Measurements from ENCODE around the gene HECW1. TPM values are rescaled to one million over a fixed set of nuclear protein-coding genes. Genes with fewer than 3 reads are reported as not detected.
"Not testable (repeated sequence)": the region's sequence is repeated elsewhere in the genome, so short reads cannot be mapped to it uniquely, and the experiment has no call there.

The HECW1 gene
- total and polyA plus RNA-seq, 4 donors, result 0.77 to 1.9 (median 1.0) TPM; not detected in 1

- no peaks in the 10 kb centered on the region for H3K9me3 ChIP-seq (ENCODE audit: control insufficient read depth, low read length)
- intact Hi-C loops (cut with DNase I), result no loop called here
- ATAC-seq (ENCODE audit: low FRiP score) (no peak), DNase-seq (no peak)
- no peaks in the 10 kb centered on the region for H3K27me3 ChIP-seq (ENCODE audit: control insufficient read depth in 1 of 2, insufficient read depth in 2 of 2, low read length in 1 of 2)
- H3K4me3 ChIP-seq (ENCODE audit: low read length in 2 of 2), result no peak overlapping the region
- 85 to 92% methylated on average over 2 of the region's 2 CpGs for WGBS, 2 donors
- H3K36me3 ChIP-seq (ENCODE audit: control insufficient read depth in 1 of 2, insufficient read depth in 2 of 2, low read length in 1 of 2), result no peaks in the 10 kb centered on the region
- no peak overlapping the region for H3K27ac ChIP-seq (ENCODE audit: low read depth in 1 of 2, low read length in 2 of 2)
- no peaks in the 10 kb centered on the region for H3K4me1 ChIP-seq (ENCODE audit: control insufficient read depth in 1 of 2, insufficient read depth in 2 of 2, low read length in 2 of 2)
Observed at GRCh38 chr7:43136064-43136463, 23.6 kb downstream of the HECW1 start.

DNA sequence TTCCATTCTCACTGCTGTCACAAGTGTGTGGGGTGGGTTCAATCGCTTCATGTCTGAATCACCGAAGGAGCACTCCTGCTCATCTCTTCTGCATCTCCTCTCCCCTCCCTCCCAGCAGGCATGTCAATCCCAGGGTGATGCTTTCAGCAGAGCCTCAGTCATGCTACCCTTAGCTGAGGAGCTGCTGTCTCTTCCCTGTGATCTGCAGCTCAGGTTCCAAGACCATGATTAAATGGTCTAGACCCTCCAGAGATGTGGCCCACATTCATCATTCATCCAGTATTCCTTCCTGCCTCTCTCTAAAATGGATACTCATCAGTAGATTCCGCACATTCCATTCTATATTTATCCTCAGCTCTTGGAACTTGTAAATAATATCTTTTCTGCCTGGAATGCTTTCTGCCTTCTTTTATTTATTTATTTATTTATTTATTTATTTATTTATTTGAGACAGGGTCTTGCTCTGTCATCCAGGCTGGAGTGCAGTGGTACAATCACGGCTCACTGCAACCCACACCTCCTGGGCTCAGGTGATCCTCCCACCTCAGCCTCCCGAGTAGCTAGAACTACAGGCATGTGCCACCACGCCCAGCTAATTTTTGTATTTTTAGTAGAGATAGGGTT is 24.8 kb downstream of the HECW1 start:
- 80 to 84% methylated on average over 6 of the region's 6 CpGs for WGBS, 2 donors
- H3K4me3 ChIP-seq (ENCODE audit: low read length in 2 of 2); H3K4me1 ChIP-seq (ENCODE audit: control insufficient read depth in 1 of 2, insufficient read depth in 2 of 2, low read length in 2 of 2); H3K27ac ChIP-seq (ENCODE audit: low read depth in 1 of 2, low read length in 2 of 2); H3K27me3 ChIP-seq (ENCODE audit: control insufficient read depth in 1 of 2, insufficient read depth in 2 of 2, low read length in 1 of 2); ATAC-seq (ENCODE audit: low FRiP score); DNase-seq; intact Hi-C loops (cut with DNase I); H3K9me3 ChIP-seq (ENCODE audit: control insufficient read depth, low read length); H3K36me3 ChIP-seq (ENCODE audit: control insufficient read depth in 1 of 2, insufficient read depth in 2 of 2, low read length in 1 of 2): not testable (repeated sequence)

DNA sequence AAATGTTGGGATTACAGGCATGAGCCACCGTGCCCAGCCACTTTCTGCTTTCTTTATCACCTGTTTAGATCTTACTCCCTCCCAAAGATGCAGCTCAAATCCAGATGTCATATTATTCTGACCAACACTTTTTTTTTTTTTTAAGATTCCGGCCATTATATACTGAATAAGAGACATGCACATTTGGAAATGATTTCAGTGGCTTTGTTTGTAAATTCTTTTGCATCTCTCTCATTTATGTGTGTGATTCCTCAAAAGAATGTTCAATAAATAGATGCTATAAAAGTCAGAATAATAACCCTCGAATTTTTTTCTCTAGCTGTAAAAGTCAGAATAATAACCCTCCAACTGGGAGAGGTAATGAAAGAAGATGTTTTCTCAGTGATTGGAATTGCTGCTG is 25.4 kb downstream of the HECW1 start:
- 71 to 80% methylated on average over 3 of the region's 3 CpGs for WGBS, 2 donors
- DNase-seq, result no peak

GRCh38 chr7:43138710-43139109 is 26.3 kb downstream of the HECW1 start:
- no peaks in the 10 kb centered on the region for H3K9me3 ChIP-seq (ENCODE audit: control insufficient read depth, low read length)
- DNase-seq (no peak), ATAC-seq (ENCODE audit: low FRiP score) (no peak)
- H3K27ac ChIP-seq (ENCODE audit: low read depth in 1 of 2, low read length in 2 of 2), result no peak overlapping the region
- no peaks in the 10 kb centered on the region for H3K4me1 ChIP-seq (ENCODE audit: control insufficient read depth in 1 of 2, insufficient read depth in 2 of 2, low read length in 2 of 2)
- H3K4me3 ChIP-seq (ENCODE audit: low read length in 2 of 2), result no peak overlapping the region
- no peaks in the 10 kb centered on the region for H3K36me3 ChIP-seq (ENCODE audit: control insufficient read depth in 1 of 2, insufficient read depth in 2 of 2, low read length in 1 of 2)
- no peaks in the 10 kb centered on the region for H3K27me3 ChIP-seq (ENCODE audit: control insufficient read depth in 1 of 2, insufficient read depth in 2 of 2, low read length in 1 of 2)
- WGBS, 2 donors, result 78 to 79% methylated on average over 4 of the region's 4 CpGs
- intact Hi-C loops (cut with DNase I), result no loop called here

More for the DNA sequence above, 25.4 kb downstream of the HECW1 start:
- Histone ChIP-seq H3K4me3 (ENCODE audit: low read length in 2 of 2) (no peak overlapping the region), H3K27me3 (ENCODE audit: control insufficient read depth in 1 of 2, insufficient read depth in 2 of 2, low read length in 1 of 2) (no peaks in the 10 kb centered on the region), H3K9me3 (ENCODE audit: control insufficient read depth, low read length) (no peaks in the 10 kb centered on the region), H3K27ac (ENCODE audit: low read depth in 1 of 2, low read length in 2 of 2) (no peak overlapping the region), H3K4me1 (ENCODE audit: control insufficient read depth in 1 of 2, insufficient read depth in 2 of 2, low read length in 2 of 2) (no peaks in the 10 kb centered on the region), H3K36me3 (ENCODE audit: control insufficient read depth in 1 of 2, insufficient read depth in 2 of 2, low read length in 1 of 2) (no peaks in the 10 kb centered on the region)
- ATAC-seq (ENCODE audit: low FRiP score), result no peak
- intact Hi-C loops (cut with DNase I), result no loop called here

- DNase-seq, result no peak
- no peaks in the 10 kb centered on the region for H3K4me1 ChIP-seq (ENCODE audit: control insufficient read depth in 1 of 2, insufficient read depth in 2 of 2, low read length in 2 of 2)
- WGBS, 2 donors, result 81 to 88% methylated on average over 2 of the region's 2 CpGs
- H3K27ac ChIP-seq (ENCODE audit: low read depth in 1 of 2, low read length in 2 of 2), result no peak overlapping the region
- no peak for ATAC-seq (ENCODE audit: low FRiP score)
- no peaks in the 10 kb centered on the region for H3K36me3 ChIP-seq (ENCODE audit: control insufficient read depth in 1 of 2, insufficient read depth in 2 of 2, low read length in 1 of 2)
- H3K27me3 ChIP-seq (ENCODE audit: control insufficient read depth in 1 of 2, insufficient read depth in 2 of 2, low read length in 1 of 2), result no peaks in the 10 kb centered on the region
- no peaks in the 10 kb centered on the region for H3K9me3 ChIP-seq (ENCODE audit: control insufficient read depth, low read length)
- intact Hi-C loops (cut with DNase I), result no loop called here
- no peak overlapping the region for H3K4me3 ChIP-seq (ENCODE audit: low read length in 2 of 2)
Observed at GRCh38 chr7:43139137-43139536, 26.7 kb downstream of the HECW1 start.

DNA sequence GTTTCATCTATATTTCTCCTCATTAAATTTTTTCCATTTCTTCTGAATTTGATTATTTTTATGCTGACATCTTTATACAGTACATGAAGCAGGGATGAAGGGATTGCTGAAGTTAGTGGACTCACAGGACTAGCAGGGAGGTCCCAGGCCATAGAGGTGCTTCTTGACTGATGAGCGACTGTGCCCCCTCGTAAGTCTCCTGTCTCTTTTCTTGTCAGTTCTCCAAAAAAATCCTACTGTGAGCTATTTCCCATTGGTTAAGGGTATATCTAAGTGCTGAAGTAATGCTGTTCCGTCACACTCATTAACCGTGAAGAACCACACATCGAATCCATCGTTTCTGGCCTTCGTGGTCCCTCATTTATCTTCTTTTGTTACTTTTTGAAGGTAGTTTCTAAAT is 27.7 kb downstream of the HECW1 start:
- no peaks in the 10 kb centered on the region for H3K9me3 ChIP-seq (ENCODE audit: control insufficient read depth, low read length)
- H3K27ac ChIP-seq (ENCODE audit: low read depth in 1 of 2, low read length in 2 of 2), result no peak overlapping the region
- H3K4me1 ChIP-seq (ENCODE audit: control insufficient read depth in 1 of 2, insufficient read depth in 2 of 2, low read length in 2 of 2), result no peaks in the 10 kb centered on the region
- H3K4me3 ChIP-seq (ENCODE audit: low read length in 2 of 2), result no peak overlapping the region
- ATAC-seq (ENCODE audit: low FRiP score) (no peak), DNase-seq (no peak)
- 89 to 93% methylated on average over 7 of the region's 7 CpGs for WGBS, 2 donors
- intact Hi-C loops (cut with DNase I), result no loop called here
- no peaks in the 10 kb centered on the region for H3K36me3 ChIP-seq (ENCODE audit: control insufficient read depth in 1 of 2, insufficient read depth in 2 of 2, low read length in 1 of 2)
- no peaks in the 10 kb centered on the region for H3K27me3 ChIP-seq (ENCODE audit: control insufficient read depth in 1 of 2, insufficient read depth in 2 of 2, low read length in 1 of 2)

DNA sequence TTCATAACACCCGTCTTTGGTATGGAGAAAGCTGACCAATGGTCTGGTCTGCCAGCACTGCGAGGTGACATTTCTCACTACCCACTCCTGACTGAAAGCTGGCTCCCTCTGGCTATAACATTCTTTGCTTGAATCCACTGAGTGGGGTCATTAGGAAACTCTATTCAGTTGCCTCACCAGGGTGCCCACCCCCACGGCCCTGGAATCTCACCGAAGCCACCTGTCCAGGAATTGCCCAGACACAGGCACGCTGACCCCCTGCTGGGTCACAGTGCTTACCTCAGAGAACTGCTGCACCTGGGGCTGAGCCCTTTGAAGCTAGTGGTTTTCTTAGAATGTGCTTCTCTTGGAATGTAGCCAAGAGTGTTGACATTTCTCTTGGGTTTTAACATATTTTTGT is 28.6 kb downstream of the HECW1 start:
- Histone ChIP-seq H3K9me3 (ENCODE audit: control insufficient read depth, low read length) (no peaks in the 10 kb centered on the region), H3K4me3 (ENCODE audit: low read length in 2 of 2) (no peak overlapping the region), H3K4me1 (ENCODE audit: control insufficient read depth in 1 of 2, insufficient read depth in 2 of 2, low read length in 2 of 2) (no peaks in the 10 kb centered on the region), H3K27ac (ENCODE audit: low read depth in 1 of 2, low read length in 2 of 2) (no peak overlapping the region), H3K27me3 (ENCODE audit: control insufficient read depth in 1 of 2, insufficient read depth in 2 of 2, low read length in 1 of 2) (peaks cover 0 to 1% of the 10 kb centered on the region in 2 donors), H3K36me3 (ENCODE audit: control insufficient read depth in 1 of 2, insufficient read depth in 2 of 2, low read length in 1 of 2) (no peaks in the 10 kb centered on the region)
- intact Hi-C loops (cut with DNase I), result no loop called here
- ATAC-seq (ENCODE audit: low FRiP score) (no peak), DNase-seq (no peak)
- 76 to 78% methylated on average over 5 of the region's 5 CpGs for WGBS, 2 donors

- intact Hi-C loops (cut with DNase I), result no loop called here
- no peak overlapping the region for H3K27ac ChIP-seq (ENCODE audit: low read depth in 1 of 2, low read length in 2 of 2)
- ATAC-seq (ENCODE audit: low FRiP score) (no peak), DNase-seq (no peak)
- H3K4me3 ChIP-seq (ENCODE audit: low read length in 2 of 2), result no peak overlapping the region
- no peaks in the 10 kb centered on the region for H3K4me1 ChIP-seq (ENCODE audit: control insufficient read depth in 1 of 2, insufficient read depth in 2 of 2, low read length in 2 of 2)
- H3K9me3 ChIP-seq (ENCODE audit: control insufficient read depth, low read length), result no peaks in the 10 kb centered on the region
- no peaks in the 10 kb centered on the region for H3K36me3 ChIP-seq (ENCODE audit: control insufficient read depth in 1 of 2, insufficient read depth in 2 of 2, low read length in 1 of 2)
- WGBS, 2 donors, result 92 to 94% methylated on average over 5 of the region's 5 CpGs
- H3K27me3 ChIP-seq (ENCODE audit: control insufficient read depth in 1 of 2, insufficient read depth in 2 of 2, low read length in 1 of 2), result peaks cover 0 to 1% of the 10 kb centered on the region in 2 donors
Observed at GRCh38 chr7:43142703-43143102, 30.3 kb downstream of the HECW1 start.

DNA sequence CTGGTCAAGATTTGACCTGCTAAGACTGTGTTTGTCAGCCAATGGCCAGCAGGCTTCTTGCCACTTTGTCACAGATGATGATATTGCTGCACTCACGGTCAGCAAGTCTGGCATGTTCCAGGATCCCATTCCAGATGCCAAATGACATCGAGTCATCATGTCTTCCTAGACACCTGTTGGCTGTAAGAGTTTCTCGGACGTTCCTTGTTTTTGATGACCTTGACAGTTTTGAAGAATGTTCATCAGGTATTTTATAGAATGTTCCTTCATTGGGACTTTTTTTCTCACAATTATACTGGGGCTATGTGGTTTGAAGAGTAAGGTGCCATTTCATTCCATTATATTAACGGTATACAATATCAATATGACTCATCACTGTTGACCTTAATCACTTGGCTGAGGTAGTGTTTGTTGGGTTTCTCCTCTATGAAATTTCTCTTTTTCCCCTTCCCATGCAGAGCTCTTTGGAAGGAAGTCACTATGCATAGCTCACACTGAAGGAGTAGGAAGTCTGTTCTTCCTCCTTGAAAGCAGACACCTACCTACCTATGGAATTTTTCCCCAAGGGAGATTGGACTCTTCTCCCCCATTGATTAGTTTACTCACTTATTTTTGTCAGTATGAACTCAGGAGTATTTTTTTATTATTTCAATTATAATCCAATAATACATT is 31.6 kb downstream of the HECW1 start:
- no peaks in the 10 kb centered on the region for H3K9me3 ChIP-seq (ENCODE audit: control insufficient read depth, low read length)
- intact Hi-C loops (cut with DNase I), result no loop called here
- DNase-seq (no peak), ATAC-seq (ENCODE audit: low FRiP score) (no peak)
- no peak overlapping the region for H3K4me3 ChIP-seq (ENCODE audit: low read length in 2 of 2)
- no peaks in the 10 kb centered on the region for H3K36me3 ChIP-seq (ENCODE audit: control insufficient read depth in 1 of 2, insufficient read depth in 2 of 2, low read length in 1 of 2)
- WGBS, 2 donors, result 85 to 87% methylated on average over 5 of the region's 5 CpGs
- no peaks in the 10 kb centered on the region for H3K4me1 ChIP-seq (ENCODE audit: control insufficient read depth in 1 of 2, insufficient read depth in 2 of 2, low read length in 2 of 2)
- H3K27me3 ChIP-seq (ENCODE audit: control insufficient read depth in 1 of 2, insufficient read depth in 2 of 2, low read length in 1 of 2), result peaks cover 0 to 1% of the 10 kb centered on the region in 2 donors
- no peak overlapping the region for H3K27ac ChIP-seq (ENCODE audit: low read depth in 1 of 2, low read length in 2 of 2)

Measured in aorta (tissue), 5 donors.